Activated naive CD8-positive, alpha-beta T cell treated with anti-CD3 and anti-CD28 coated beads for 36 hours (primary cell): ENCODE data around the gene CLIC5. TPM values are rescaled to one million over a fixed set of nuclear protein-coding genes. Genes with fewer than 3 reads are reported as not detected.

Experiments used
- DNase-seq: peaks from one replicate; pipeline ENCODE4 v3.0.0; 2021
- H3K27ac Mint-ChIP-seq: one replicate; pipeline ENCODE4 v1.8.0; 2022; ENCODE audit warnings: mild to moderate bottlenecking, moderate library complexity, mixed read lengths
- H3K27me3 Mint-ChIP-seq: one replicate; pipeline ENCODE4 v1.8.0; 2022; ENCODE audit warnings: mild to moderate bottlenecking, mixed read lengths
- H3K36me3 Mint-ChIP-seq: one replicate; pipeline ENCODE4 v1.8.0; 2021; ENCODE audit warnings: mild to moderate bottlenecking, mixed read lengths
- H3K4me1 Mint-ChIP-seq: one replicate; pipeline ENCODE4 v1.8.0; 2021; ENCODE audit warnings: mixed read lengths
- H3K4me3 Mint-ChIP-seq: one replicate; pipeline ENCODE4 v1.8.0; 2022; ENCODE audit warnings: mild to moderate bottlenecking, moderate library complexity, mixed read lengths
- H3K9me3 Mint-ChIP-seq: one replicate; pipeline ENCODE4 v1.8.0; 2022; ENCODE audit warnings: mixed read lengths
- total RNA-seq, 2 experiments: library from RNA; stranded (reverse); gene quantifications; one replicate each; pipeline ENCODE4 v1.2.3, GENCODE V29; 2021

The CLIC5 gene
- total RNA-seq, 2 experiments from 2014 or later, result 0.50 to 0.74 TPM

DNA sequence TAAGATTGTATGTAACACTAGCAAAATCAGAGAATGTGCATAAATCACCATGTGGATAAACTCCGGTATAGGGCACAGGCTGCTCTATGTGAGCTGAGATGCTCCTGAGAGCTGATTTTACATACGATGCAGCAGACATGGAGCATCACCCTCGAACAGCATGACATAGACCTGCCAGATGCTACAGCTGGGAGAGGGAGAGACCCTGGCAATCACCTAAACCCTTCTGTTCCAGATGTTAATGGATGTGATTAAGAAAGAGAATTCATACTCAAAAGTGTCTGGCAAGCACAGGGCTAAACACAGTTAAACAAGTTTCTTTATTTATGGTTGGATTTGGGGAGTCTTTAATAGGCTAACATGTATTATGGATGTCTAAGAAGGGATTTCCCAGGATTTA, 157.0 kb downstream of the CLIC5 start:
- Mint-ChIP-seq H3K9me3 (no peaks in the 10 kb centered on the region), H3K27me3 (peaks cover 18% of the 10 kb centered on the region), H3K4me3 (no peak overlapping the region), H3K4me1 (no peaks in the 10 kb centered on the region), H3K27ac (no peak overlapping the region), H3K36me3 (no peaks in the 10 kb centered on the region)
- DNase-seq, result no peak

DNA sequence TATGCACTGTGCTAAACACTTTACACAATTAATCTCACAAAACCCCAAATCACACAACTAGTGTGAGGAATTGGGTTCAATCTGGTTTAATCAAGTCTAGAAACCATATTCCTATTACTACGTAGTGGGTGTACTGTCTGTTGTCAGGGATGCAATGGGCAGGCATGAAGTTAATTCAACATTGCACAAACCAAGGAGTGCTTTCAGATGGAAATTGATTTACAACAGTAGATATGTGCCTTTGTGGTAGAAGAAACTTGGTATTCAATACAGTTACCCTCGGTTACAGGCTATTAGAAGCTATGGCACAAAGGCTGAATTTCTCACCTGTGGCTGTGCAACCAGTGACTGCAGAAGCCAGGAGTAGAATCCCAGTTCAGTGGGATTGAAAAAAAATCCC, 157.8 kb downstream of the CLIC5 start:
- DNase-seq, result no peak
- Mint-ChIP-seq H3K9me3 (no peaks in the 10 kb centered on the region), H3K27ac (no peak overlapping the region), H3K4me1 (no peaks in the 10 kb centered on the region), H3K27me3 (peaks cover 18% of the 10 kb centered on the region), H3K4me3 (no peak overlapping the region), H3K36me3 (no peaks in the 10 kb centered on the region)

DNA sequence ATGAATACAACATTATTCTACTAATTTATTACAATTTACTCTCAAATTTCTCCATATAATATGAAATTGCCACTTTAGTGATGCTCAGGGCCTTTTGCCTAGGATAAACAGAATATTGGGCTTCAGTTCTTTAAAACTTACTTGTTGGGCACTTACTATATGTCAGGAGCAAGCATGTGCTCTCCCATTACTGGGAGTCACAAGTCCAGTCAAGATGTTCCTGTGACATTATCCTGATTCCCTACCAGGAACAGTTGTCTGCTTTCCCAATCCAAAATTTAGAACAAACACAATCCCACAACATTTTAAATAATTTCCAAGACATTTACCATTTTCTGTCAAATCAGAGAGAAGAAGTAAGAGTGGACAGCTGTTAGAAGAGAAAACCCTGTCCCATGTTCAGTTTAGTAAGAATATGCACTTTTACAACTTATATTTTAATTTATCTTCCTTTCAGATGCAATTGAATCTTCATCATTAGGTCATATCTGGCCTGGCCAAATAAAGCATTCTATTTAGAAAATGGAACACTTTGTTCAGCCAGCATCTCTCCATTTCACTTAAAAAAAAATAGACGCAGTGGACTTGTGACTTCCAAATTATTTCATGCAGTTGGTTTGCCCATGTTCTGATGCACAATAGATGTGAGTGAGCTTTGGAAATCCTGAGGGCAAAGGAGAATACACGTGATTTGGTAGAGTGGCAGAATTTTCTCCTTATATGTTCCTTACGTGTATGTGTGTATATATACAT, 159.8 kb downstream of the CLIC5 start:
- Mint-ChIP-seq H3K4me3 (no peak overlapping the region), H3K4me1 (no peaks in the 10 kb centered on the region), H3K27me3 (peaks cover 18% of the 10 kb centered on the region), H3K27ac (no peak overlapping the region), H3K36me3 (no peaks in the 10 kb centered on the region), H3K9me3 (no peaks in the 10 kb centered on the region)
- no peak for DNase-seq

DNA sequence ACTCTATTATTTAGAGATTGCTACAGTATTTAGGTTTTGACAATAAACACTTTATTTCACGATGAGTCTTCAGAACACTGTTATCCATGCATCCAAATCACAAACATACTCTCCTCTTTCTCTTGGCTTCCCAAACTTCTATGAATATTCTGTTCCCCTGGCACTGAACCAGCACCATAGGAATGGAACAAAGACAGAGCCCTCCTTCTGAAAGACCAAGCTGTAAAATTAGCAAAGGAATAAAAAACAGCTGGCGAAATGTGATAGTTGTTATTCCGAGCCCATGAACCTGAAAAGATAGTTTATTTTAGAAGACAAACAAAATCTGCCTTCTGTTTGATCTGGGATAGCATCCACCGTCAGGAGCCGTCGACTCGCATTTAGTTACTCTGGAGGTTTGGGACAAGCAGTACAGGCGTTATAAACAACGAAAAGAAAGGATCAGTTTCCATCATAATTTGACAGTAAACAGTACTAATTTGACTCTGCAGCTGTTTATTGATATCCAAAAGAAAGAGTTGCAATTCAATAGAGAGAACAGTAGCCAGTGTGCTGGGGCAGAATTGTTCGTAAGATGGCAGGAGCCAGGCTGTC, 161.4 kb downstream of the CLIC5 start:
- Mint-ChIP-seq H3K27ac (no peak overlapping the region), H3K4me3 (no peak overlapping the region), H3K36me3 (no peaks in the 10 kb centered on the region), H3K4me1 (no peaks in the 10 kb centered on the region), H3K27me3 (peaks cover 8% of the 10 kb centered on the region), H3K9me3 (no peaks in the 10 kb centered on the region)
- no peak for DNase-seq

DNA sequence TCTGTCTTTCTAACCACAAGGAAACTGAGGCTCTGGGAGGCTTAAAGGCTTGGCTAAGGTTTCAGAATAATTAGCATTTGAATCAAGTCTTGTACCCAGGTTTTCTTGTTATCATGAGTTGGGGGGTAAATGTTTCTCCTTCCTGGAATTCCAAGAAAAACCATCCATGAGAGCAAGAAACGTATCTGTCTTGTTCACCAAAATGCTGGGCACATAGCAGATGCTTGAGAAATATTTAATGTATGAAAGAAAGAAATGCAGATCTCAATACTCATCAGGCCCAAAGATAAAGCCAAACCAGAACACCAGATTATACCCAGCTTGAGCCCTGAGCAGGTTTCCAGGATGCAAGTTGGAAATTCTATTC, 164.6 kb downstream of the CLIC5 start:
- no peak overlapping the region for H3K27ac Mint-ChIP-seq
- H3K36me3 Mint-ChIP-seq, result no peaks in the 10 kb centered on the region
- no peaks in the 10 kb centered on the region for H3K27me3 Mint-ChIP-seq
- no peak for DNase-seq
- no peaks in the 10 kb centered on the region for H3K9me3 Mint-ChIP-seq
- no peaks in the 10 kb centered on the region for H3K4me1 Mint-ChIP-seq
- no peak overlapping the region for H3K4me3 Mint-ChIP-seq

DNA sequence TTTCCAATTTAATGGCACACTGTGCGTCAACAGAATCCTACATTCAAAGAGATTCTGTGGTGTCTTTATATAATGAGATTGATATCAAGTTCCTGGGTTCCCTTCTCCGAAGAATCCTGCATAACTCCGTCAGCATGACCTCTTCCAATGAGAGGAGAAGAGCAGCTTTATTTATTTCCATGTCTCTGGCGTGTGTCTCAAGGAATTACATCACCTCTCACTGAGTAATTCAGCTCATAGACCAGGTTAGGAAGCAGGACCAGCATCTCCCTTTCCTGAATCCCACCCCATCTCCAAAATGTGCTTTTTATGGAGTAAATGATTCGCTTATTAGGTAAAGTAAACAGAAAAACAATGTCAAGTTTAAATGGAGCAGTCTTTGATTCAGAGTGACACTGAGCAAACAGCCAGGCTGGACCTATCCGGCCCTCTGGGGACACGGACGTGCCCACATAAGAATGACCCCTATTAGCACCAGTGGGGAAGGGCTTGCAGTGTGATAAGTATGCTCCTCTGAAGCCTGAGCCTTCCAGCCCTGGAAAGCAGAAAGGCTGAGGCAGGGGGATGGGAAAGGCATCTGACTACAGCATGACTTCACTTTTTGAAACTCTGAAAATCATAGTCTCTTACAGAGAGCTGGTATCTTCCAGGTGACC, 165.2 kb downstream of the CLIC5 start:
- no peak for DNase-seq
- Mint-ChIP-seq H3K4me3 (no peak overlapping the region), H3K27me3 (no peaks in the 10 kb centered on the region), H3K36me3 (no peaks in the 10 kb centered on the region), H3K9me3 (no peaks in the 10 kb centered on the region), H3K4me1 (no peaks in the 10 kb centered on the region), H3K27ac (no peak overlapping the region)

DNA sequence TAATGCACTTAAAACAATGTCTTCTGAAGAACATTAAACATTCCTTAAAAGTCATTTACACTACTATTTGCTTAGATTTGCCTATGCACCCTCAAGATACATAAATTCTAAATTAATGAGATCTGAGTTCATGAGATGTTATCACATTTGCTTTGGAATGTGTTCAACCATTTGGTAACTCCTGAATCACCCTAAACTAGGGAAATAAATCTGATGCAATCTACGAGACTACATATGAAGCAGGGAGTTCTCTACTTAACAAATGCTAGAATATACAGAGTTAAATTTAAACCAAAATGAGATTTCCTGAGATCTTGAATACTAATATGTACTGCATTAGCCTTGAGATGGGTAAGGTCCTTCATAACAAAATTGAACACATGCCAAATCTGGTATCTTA, 170.1 kb downstream of the CLIC5 start:
- Mint-ChIP-seq H3K4me3 (no peak overlapping the region), H3K9me3 (no peaks in the 10 kb centered on the region), H3K4me1 (no peaks in the 10 kb centered on the region), H3K36me3 (no peaks in the 10 kb centered on the region), H3K27ac (no peak overlapping the region), H3K27me3 (no peaks in the 10 kb centered on the region)
- no peak for DNase-seq

DNA sequence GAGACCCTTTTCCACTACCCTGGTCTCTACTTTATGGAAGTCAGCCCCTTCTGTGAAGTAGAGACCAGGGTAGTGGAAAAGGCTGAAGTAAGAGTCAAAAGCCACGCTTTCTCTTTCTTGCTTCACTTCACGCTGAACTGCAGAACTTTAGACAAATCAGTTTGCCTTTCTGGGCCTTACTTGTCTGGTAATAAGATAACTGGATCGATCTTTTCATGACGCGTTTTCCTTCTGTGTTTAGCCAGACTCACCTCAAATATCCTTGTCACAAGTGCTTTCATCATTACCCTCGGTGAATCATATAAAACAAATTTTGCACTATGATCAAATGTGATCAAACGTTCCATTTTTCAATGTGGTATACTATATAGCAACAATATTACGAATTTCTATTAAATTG, 170.7 kb downstream of the CLIC5 start:
- no peak overlapping the region for H3K27ac Mint-ChIP-seq
- H3K36me3 Mint-ChIP-seq, result no peaks in the 10 kb centered on the region
- H3K4me1 Mint-ChIP-seq, result no peaks in the 10 kb centered on the region
- no peak overlapping the region for H3K4me3 Mint-ChIP-seq
- no peaks in the 10 kb centered on the region for H3K9me3 Mint-ChIP-seq
- DNase-seq, result no peak
- no peaks in the 10 kb centered on the region for H3K27me3 Mint-ChIP-seq

DNA sequence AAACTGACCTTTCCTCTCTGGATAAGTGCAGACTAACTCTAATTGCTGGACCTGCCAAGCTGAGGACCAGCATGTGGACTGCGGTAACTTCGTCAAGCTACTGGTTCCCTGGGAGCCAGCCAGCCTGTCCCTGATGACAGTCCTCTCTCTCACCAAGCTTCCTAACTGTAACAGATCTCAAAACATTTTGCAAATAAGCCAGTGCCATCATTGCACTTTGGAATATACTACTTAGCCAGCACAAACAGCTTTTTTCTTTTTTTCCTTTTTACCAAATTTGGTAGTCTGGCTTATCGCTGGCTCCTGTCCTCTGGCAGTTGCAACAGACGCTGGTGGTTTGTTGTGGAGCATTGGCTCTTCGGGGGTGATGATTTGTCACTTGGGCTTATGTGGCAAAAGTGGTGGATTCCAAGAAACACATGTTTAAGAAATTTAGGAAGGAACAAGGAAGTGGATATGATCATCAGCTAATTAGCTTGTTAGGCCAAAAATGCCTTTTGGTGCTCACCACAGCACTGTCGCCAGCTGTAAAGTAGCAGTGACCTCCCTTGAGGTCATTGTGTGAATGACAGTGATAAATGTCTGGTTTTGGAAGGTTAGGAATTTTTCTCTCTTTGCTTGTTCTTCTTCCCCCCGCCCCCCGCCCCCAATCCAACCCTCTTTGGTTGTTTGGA, 171.7 kb downstream of the CLIC5 start:
- no peak for DNase-seq
- Mint-ChIP-seq H3K9me3 (no peaks in the 10 kb centered on the region), H3K4me1 (no peaks in the 10 kb centered on the region), H3K27me3 (no peaks in the 10 kb centered on the region), H3K27ac (no peak overlapping the region), H3K4me3 (no peak overlapping the region), H3K36me3 (no peaks in the 10 kb centered on the region)

DNA sequence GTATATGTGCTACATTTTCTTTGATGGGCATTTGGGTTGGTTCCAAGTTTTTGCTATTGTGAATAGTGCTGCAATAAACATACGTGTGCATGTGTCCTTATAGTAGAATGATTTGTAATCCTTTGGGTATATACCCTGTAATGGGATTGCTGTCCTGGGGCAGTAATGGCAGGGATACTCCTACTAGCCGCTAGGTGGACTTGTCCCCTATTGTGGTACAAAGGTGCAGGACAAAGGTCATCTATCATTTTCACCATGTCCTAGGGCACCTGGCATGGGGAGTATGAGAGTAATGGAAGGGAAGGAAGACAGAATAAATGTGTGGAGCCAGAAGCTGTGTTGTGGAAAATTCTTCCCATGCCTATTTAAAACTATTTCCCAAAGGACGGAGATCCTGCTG, 174.6 kb downstream of the CLIC5 start:
- no peak overlapping the region for H3K27ac Mint-ChIP-seq
- H3K4me1 Mint-ChIP-seq, result peaks cover 14% of the 10 kb centered on the region
- no peak overlapping the region for H3K4me3 Mint-ChIP-seq
- H3K36me3 Mint-ChIP-seq, result no peaks in the 10 kb centered on the region
- no peak for DNase-seq
- no peaks in the 10 kb centered on the region for H3K9me3 Mint-ChIP-seq
- no peaks in the 10 kb centered on the region for H3K27me3 Mint-ChIP-seq

DNA sequence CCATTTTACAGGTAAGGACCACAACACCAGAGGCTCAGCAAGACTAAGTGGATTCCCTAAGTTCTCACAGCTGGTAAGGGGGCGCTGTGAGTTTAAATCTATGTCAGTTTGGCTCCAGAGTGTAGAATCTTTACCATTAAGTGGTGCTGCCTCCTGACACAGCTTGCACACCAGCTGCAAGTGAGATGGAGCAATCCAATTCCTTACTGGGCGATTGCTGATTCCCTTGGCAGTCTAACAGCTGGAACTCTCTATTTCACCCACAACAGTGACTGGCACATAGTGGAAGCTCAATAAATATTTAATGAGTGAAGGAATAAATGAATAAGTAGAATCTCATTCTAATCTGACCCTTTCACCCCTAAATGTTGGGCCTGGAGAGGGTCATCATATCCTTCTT, 176.7 kb downstream of the CLIC5 start:
- no peaks in the 10 kb centered on the region for H3K36me3 Mint-ChIP-seq
- H3K4me3 Mint-ChIP-seq, result no peak overlapping the region
- H3K9me3 Mint-ChIP-seq, result no peaks in the 10 kb centered on the region
- no peak for DNase-seq
- no peak overlapping the region for H3K27ac Mint-ChIP-seq
- no peaks in the 10 kb centered on the region for H3K27me3 Mint-ChIP-seq
- peaks cover 18% of the 10 kb centered on the region for H3K4me1 Mint-ChIP-seq

DNA sequence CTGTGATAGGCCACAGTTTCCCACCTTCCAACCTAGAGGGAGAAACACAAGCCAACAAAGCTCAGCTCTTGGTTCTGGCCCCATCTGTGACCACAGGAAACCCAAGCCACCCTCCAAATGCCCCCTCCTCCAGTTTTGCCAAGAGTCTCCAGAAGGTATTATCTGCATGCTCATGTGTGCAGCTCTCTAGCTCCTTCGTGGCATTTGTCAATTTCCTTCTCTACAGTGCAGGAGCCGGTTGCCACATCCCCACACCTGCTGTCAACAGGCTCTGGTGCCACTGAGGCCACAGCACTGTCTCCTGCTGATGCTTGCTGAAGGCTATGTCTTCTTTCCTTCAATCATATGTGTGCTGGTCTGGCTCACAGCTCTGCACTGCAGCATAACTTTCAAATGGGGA, 177.2 kb downstream of the CLIC5 start:
- no peak for DNase-seq
- no peak overlapping the region for H3K4me3 Mint-ChIP-seq
- H3K4me1 Mint-ChIP-seq, result peaks cover 18% of the 10 kb centered on the region
- H3K27me3 Mint-ChIP-seq, result no peaks in the 10 kb centered on the region
- no peaks in the 10 kb centered on the region for H3K9me3 Mint-ChIP-seq
- no peak overlapping the region for H3K27ac Mint-ChIP-seq
- no peaks in the 10 kb centered on the region for H3K36me3 Mint-ChIP-seq

DNA sequence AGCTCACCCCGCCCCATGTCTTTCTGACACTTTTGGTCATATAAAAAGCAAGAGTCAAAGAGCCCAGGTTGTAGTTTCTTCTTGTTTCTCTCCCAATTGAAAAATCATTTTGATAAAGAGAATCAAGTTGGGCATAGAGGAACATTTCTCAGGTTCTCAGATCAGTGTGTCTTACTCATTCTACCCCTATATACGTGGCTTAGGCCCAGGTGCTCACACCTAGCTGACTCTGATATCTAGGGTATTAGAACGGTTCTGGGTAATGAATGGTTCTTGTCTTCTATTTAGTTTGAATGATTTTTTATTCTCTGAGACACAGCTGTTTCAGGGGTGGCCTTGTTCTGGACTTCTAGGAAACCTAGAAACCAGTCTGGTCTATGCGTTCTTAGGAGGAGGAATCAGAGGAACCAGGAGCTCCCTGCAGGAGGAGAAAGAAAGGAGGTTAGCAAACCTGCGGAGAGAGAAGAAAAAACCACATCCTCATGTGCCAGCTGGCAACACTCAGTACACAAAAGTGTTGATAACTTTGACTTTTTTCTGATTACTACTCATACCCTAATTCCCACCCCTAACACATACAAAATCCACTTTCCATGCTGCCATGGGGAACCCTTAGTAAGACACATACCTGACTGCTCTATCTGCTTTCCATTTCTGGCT, 178.0 kb downstream of the CLIC5 start:
- Mint-ChIP-seq H3K27me3 (no peaks in the 10 kb centered on the region), H3K36me3 (no peaks in the 10 kb centered on the region), H3K4me1 (peaks cover 18% of the 10 kb centered on the region), H3K27ac (no peak overlapping the region), H3K4me3 (no peak overlapping the region), H3K9me3 (no peaks in the 10 kb centered on the region)
- DNase-seq, result no peak

DNA sequence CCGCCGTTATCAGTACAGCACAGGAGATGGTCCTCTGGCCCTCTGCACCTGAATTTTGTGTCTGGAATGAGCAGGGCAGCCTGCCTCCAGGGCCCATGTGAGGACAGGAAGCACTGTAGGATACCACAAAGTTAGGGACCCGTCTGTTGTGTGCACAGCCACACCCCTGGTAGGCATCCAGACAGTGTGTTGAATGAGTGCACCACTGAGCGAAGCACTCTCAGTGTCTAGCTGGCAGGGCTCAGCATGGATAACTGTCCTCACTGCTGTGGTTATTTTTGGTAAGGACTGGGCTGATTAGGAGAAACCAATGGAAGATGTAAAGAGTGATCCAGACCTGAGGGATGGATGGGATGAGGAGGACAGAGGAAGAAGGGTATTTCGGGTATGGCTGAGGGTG, 178.7 kb downstream of the CLIC5 start:
- H3K4me1 Mint-ChIP-seq, result peaks cover 21% of the 10 kb centered on the region
- DNase-seq, result no peak
- H3K27ac Mint-ChIP-seq, result no peak overlapping the region
- no peaks in the 10 kb centered on the region for H3K27me3 Mint-ChIP-seq
- H3K4me3 Mint-ChIP-seq, result no peak overlapping the region
- H3K36me3 Mint-ChIP-seq, result no peaks in the 10 kb centered on the region
- H3K9me3 Mint-ChIP-seq, result no peaks in the 10 kb centered on the region

DNA sequence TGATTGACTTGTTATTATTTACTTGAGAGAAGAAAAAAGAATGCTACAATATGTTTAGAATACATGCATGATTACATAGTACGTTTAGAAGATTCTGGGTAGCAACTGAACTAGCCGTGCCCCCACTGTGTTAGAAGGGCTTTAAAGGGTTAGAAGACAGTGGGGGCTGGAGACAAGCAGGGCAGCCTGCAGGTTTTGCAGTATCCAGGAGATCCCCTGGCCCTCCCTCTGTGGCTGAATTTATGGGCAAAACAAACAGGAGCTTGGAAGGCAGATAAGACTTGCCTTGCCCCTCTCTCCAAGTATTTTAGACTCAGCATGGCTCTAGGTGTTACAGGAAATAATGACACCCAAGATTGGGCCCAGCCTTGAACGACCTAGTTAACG, 179.2 kb downstream of the CLIC5 start:
- no peaks in the 10 kb centered on the region for H3K9me3 Mint-ChIP-seq
- DNase-seq, result no peak
- no peaks in the 10 kb centered on the region for H3K27me3 Mint-ChIP-seq
- no peaks in the 10 kb centered on the region for H3K36me3 Mint-ChIP-seq
- peaks cover 27% of the 10 kb centered on the region for H3K4me1 Mint-ChIP-seq
- no peak overlapping the region for H3K4me3 Mint-ChIP-seq
- no peak overlapping the region for H3K27ac Mint-ChIP-seq
